HepG2 (cell line): ENCODE measurements around the gene GSPT1. TPM values are rescaled to one million over a fixed set of nuclear protein-coding genes. Genes with fewer than 3 reads are reported as not detected.
A peak's percentile ranks its signal among the peaks of the same experiment; 100 is the strongest.

ENCODE experiments used
- ATAC-seq: fragments of 200-7000 bp; cut with Tn5 transposase; 3 replicates; pipeline ENCODE4 v1.9.1; 2020; ENCODE audit warnings: mild to moderate bottlenecking, moderate library complexity
- BruUV-seq: library from RNA; stranded (reverse); fragments of 400-500 nt; replicated peaks from 2 replicates; lab custom pipeline; 2021; lab: Mats Ljungman, UMichigan
- CTCF ChIA-PET: fragments of 300-600 bp; formaldehyde crosslinking; extraction: SDS; loops from one replicate; lab custom pipeline; 2021; ENCODE audit warnings: low total read pairs, inconsistent platforms, low intra/inter-chr PET ratio; lab: Yijun Ruan, JAX
- POLR2A ChIA-PET: fragments of 350-600 bp; sonication (Branson Sonifier 250); formaldehyde crosslinking; loops from one replicate; lab custom pipeline; 2020; ENCODE audit warnings: antibody characterized with exemption, inconsistent platforms; lab: Yijun Ruan, JAX
- DNase-seq: peaks from one replicate; pipeline ENCODE4 v3.0.0-alpha.2; 2015; ENCODE audit warnings: low spot score
- FAIRE-seq: peaks from 3 replicates; lab custom pipeline; 2011; peaks lifted over from hg19 to GRCh38; lab: Jason Lieb, UNC
- H2AFZ ChIP-seq: one replicate; pipeline ENCODE4 v1.6.1; 2011; ENCODE audit warnings: low read length, inconsistent platforms
- H3K27ac ChIP-seq: fragments of 300-600 bp; 3 replicates; pipeline ENCODE4 v1.8.0; 2011; ENCODE audit warnings: mixed run types, mild to moderate bottlenecking, mixed read lengths, low read length, inconsistent platforms; ENCODE audit not compliant: insufficient read depth; ENCODE audit errors: extremely low read length
- H3K27me3 ChIP-seq, 2 experiments: fragments of 200-600 bp in 1 of 2; 2 replicates in 1 of 2; 3 replicates in 1 of 2; pipeline versions ENCODE4 v1.6.0 to v1.8.0; 2011; ENCODE audit warnings: low read length in 2 of 2, mild to moderate bottlenecking in 2 of 2, moderate library complexity in 2 of 2, inconsistent platforms in 1 of 2; ENCODE audit not compliant: insufficient read depth in 2 of 2, control insufficient read depth in 1 of 2
- H3K36me3 ChIP-seq, 2 experiments: fragments of 200-600 bp in 1 of 2; replicated peaks in 1 of 2; 2 replicates in 1 of 2; 3 replicates in 1 of 2; pipeline versions ENCODE4 v1.5.1 to v1.8.0; 2011; ENCODE audit warnings: low read length in 2 of 2, inconsistent platforms in 1 of 2; ENCODE audit not compliant: insufficient read depth in 2 of 2, control insufficient read depth in 1 of 2
- H3K4me1 ChIP-seq: 2 replicates; pipeline ENCODE4 v1.5.1; 2012; ENCODE audit warnings: low read length, inconsistent platforms; ENCODE audit not compliant: insufficient read depth
- H3K4me2 ChIP-seq: 2 replicates; pipeline ENCODE4 v1.6.0; 2011; ENCODE audit warnings: low read depth, low read length, inconsistent platforms
- H3K4me3 ChIP-seq, 3 experiments: fragments of 200-600 bp in 1 of 3; sonication (generic), shearing (Covaris generic) in 1 of 3; replicated peaks in 1 of 3; 2 replicates each; pipeline ENCODE4 v1.5.1; 2011 to 2016; ENCODE audit warnings: low read length in 3 of 3, inconsistent platforms in 2 of 3, low read depth in 2 of 3, mild to moderate bottlenecking in 2 of 3, control low read depth in 1 of 3, mixed read lengths in 1 of 3; ENCODE audit not compliant: insufficient read depth in 1 of 3
- H3K79me2 ChIP-seq: one replicate; pipeline ENCODE4 v1.6.1; 2011; ENCODE audit warnings: low read length, inconsistent platforms; ENCODE audit not compliant: insufficient read depth
- H3K9ac ChIP-seq: 2 replicates; pipeline ENCODE4 v1.6.0; 2011; ENCODE audit warnings: mild to moderate bottlenecking, low read depth, low read length, inconsistent platforms; ENCODE audit not compliant: insufficient read depth
- H3K9me3 ChIP-seq: 2 replicates; pipeline ENCODE4 v1.5.1; 2012; ENCODE audit warnings: mild to moderate bottlenecking, low read length
- H4K20me1 ChIP-seq: 2 replicates; pipeline ENCODE4 v1.6.0; 2011; ENCODE audit warnings: inconsistent platforms, mild to moderate bottlenecking, low read length, moderate library complexity; ENCODE audit not compliant: insufficient read depth
- AFF4 ChIP-seq: sonication (generic); formaldehyde crosslinking; IDR thresholded peaks from 2 replicates; pipeline ENCODE4 v1.4.0; 2020; ENCODE audit warnings: missing genetic modification reagents
- ERF ChIP-seq: IDR thresholded peaks from 2 replicates; pipeline ENCODE4 v1.6.1; 2018; ENCODE audit warnings: missing biosample characterization, missing genetic modification reagents
- FIP1L1 ChIP-seq: fragments of 200-400 bp; formaldehyde crosslinking; IDR thresholded peaks from 2 replicates; pipeline ENCODE4 v1.6.1; 2018; ENCODE audit warnings: low read depth, mild to moderate bottlenecking, low read length, moderate library complexity, borderline replicate concordance; ENCODE audit not compliant: insufficient read depth
- GMEB2 ChIP-seq: IDR thresholded peaks from 2 replicates; pipeline ENCODE4 v1.6.1; 2016; ENCODE audit warnings: missing biosample characterization, missing genetic modification reagents, low read depth
- JARID2 ChIP-seq: sonication (generic); formaldehyde crosslinking; IDR thresholded peaks from 2 replicates; pipeline ENCODE4 v1.8.1; 2023; ENCODE audit warnings: missing genetic modification reagents, inconsistent platforms; ENCODE audit not compliant: insufficient replicate concordance
- NFKBIZ ChIP-seq: IDR thresholded peaks from 2 replicates; pipeline ENCODE4 v1.6.1; 2018; ENCODE audit warnings: missing genetic modification reagents, missing compliant biosample characterization
- NR2F2 ChIP-seq: IDR thresholded peaks from 2 replicates; pipeline ENCODE4 v1.6.1; 2012; ENCODE audit warnings: low read depth, inconsistent platforms, borderline replicate concordance
- RNF219 ChIP-seq: sonication (generic); formaldehyde crosslinking; IDR thresholded peaks from 2 replicates; pipeline ENCODE4 v1.5.0; 2020; ENCODE audit warnings: mild to moderate bottlenecking, missing genetic modification reagents
- THAP8 ChIP-seq: sonication (generic); formaldehyde crosslinking; IDR thresholded peaks from 2 replicates; pipeline ENCODE4 v1.5.1; 2020; ENCODE audit warnings: missing genetic modification reagents, mild to moderate bottlenecking, borderline replicate concordance
- ZNF30 ChIP-seq: sonication (generic); formaldehyde crosslinking; IDR thresholded peaks from 2 replicates; pipeline ENCODE4 v1.5.0; 2020; ENCODE audit warnings: mild to moderate bottlenecking, missing genetic modification reagents
- ZNF773 ChIP-seq: sonication (generic); formaldehyde crosslinking; IDR thresholded peaks from 2 replicates; pipeline ENCODE4 v1.4.0; 2020; ENCODE audit warnings: missing genetic modification reagents, borderline replicate concordance
- WGBS: methylation state at CpG from one replicate; pipeline ENCODE4 v1.1.6; 2017; ENCODE audit warnings: low lambda C conversion rate; 5-methylcytosine and 5-hydroxymethylcytosine counted together
- in situ Hi-C: cut with HindIII; loops from 2 replicates; pipeline ENCODE4 v1.10.0; 2017; ENCODE audit warnings: low pct_unique_long_range_greater_than_20kb; ENCODE audit not compliant: extremely low pct_ligation_motif_present
- intact Hi-C: fragments of 100-400 bp; cut with micrococcal nuclease; formaldehyde crosslinking; loops from one replicate; pipeline ENCODE4 v1.10.0; 2022; ENCODE audit not compliant: unreplicated experiment
- polyA plus RNA-seq, 8 experiments: library from polyadenylated mRNA; depleted of rRNA in 3 of 8; stranded (reverse) in 7 of 8; unstranded in 1 of 8; fragments of >200 nt; fragmentation: Illumina TruSeq in 4 of 8; extraction: Trizol in 4 of 8; gene quantifications; 2 replicates each; pipeline versions ENCODE4 v1.2.1 to v1.2.3, GENCODE V29; 2011 to 2016; ENCODE audit warnings: low read depth in 4 of 8, missing spikeins in 1 of 8, mixed read lengths in 1 of 8; ENCODE audit not compliant: insufficient read depth in 1 of 8
- total RNA-seq, 5 experiments: library from RNA; depleted of rRNA; stranded (reverse); fragments of >200 nt; fragmentation: Illumina TruSeq; extraction: Trizol; gene quantifications; 2 replicates each; pipeline ENCODE4 v1.2.3, GENCODE V29; 2016; ENCODE audit warnings: low read depth in 1 of 5

The GSPT1 gene
- total and polyA plus RNA-seq, 2 of the 13 experiments (the other 11 are each of a cell fraction or from before 2014, with no cell fraction given), result 120 to 316 TPM

GRCh38 chr16:11913425-11914079, 2.2 kb downstream of the GSPT1 start (continued):
- TF ChIP-seq ZNF30, result no peak
- no peak for TF ChIP-seq THAP8 (CRISPR knock-in tag)
- TF ChIP-seq AFF4 (CRISPR knock-in tag), result 0 out of 2 replicates have a peak, but pooled peaks have one; percentile 41
- TF ChIP-seq NFKBIZ (CRISPR knock-in tag), result no peak
- TF ChIP-seq, all 625 proteins: peak for 26

- ChIA-PET CTCF (no interaction called here), POLR2A (no interaction called here)
- FAIRE-seq (no peak), DNase-seq (no peak), ATAC-seq (peak; percentile 16; the same call in 2 of the 3 replicates)
- Histone ChIP-seq H2AFZ (no peak overlapping the region), H3K36me3 (peaks cover 12 to 36% of the 10 kb centered on the region in 2 experiments; a peak in 4 of 5 replicates), H3K9ac (no peak overlapping the region), H3K4me2 (peak overlapping the region; percentile 5; the same call in 1 of the 2 replicates), H3K4me3 (no peak overlapping the region), H3K27me3 (no peaks in the 10 kb centered on the region; a peak in 1 of 5 replicates), H3K4me1 (peaks cover 54% of the 10 kb centered on the region), H3K79me2 (peaks cover 97% of the 10 kb centered on the region), H4K20me1 (peaks cover 94% of the 10 kb centered on the region), H3K27ac (peak overlapping the region; percentile 30), H3K9me3 (no peaks in the 10 kb centered on the region)
- WGBS, result 82% methylated on average over 18 of the region's 18 CpGs
- intact Hi-C loops, result loop anchor here (5.0 to 10.0 kb wide), 3 partner anchors 65 to 165 kb away; partner anchors contain the start of genes SNX29, TXNDC11 and ZC3H7A
- in situ Hi-C loops, result no loop called here
- no TSS peak for BruUV-seq
- TF ChIP-seq ZNF773 (CRISPR knock-in tag) (0 out of 2 replicates have a peak, but pooled peaks have one; percentile 26), GMEB2 (CRISPR knock-in tag) (no peak), NR2F2 (no peak), JARID2 (no peak), FIP1L1 (no peak), RNF219 (CRISPR knock-in tag) (no peak), ERF (no peak)
These were observed 5.9 kb downstream of the GSPT1 start for GRCh38 chr16:11909653-11910545.
